OCI-M1 (cell line): ENCODE data around the gene CBY1.

Experiments used
- DNase-seq: peaks from one replicate; lab custom pipeline; 2025; lab: John Stamatoyannopoulos, UW

Gene CBY1

GRCh38 chr22:38649841-38650522 is 6.5 kb upstream of the CBY1 start:
- DNase-seq: no peak

- DNase-seq: no peak
Observed at GRCh38 chr22:38652859-38653258, 3.6 kb upstream of the CBY1 start.

- DNase-seq: no peak
Observed at GRCh38 chr22:38653741-38654140, 2.7 kb upstream of the CBY1 start.

GRCh38 chr22:38655519-38656255 is 751 bp upstream of the CBY1 start:
- DNase-seq: peak; percentile 39

GRCh38 chr22:38657045-38657909 is 839 bp downstream of the CBY1 start:
- DNase-seq: peak; percentile 42

GRCh38 chr22:38674888-38675287 is 18.4 kb downstream of the CBY1 start:
- DNase-seq: no peak

GRCh38 chr22:38675833-38676232 is 19.4 kb downstream of the CBY1 start:
- no peak for DNase-seq

- peak; percentile 93 for DNase-seq
Observed at GRCh38 chr22:38681582-38682335, 25.3 kb downstream of the CBY1 start, which contains the start of gene TOMM22. TOMM22 (plus strand) TSS chr22:38681957; CDS start chr22:38681979, 22 bp downstream.

GRCh38 chr22:38684895-38685294 is 28.5 kb downstream of the CBY1 start:
- no peak for DNase-seq

GRCh38 chr22:38685761-38686160 is 29.3 kb downstream of the CBY1 start:
- no peak for DNase-seq

- no peak for DNase-seq
Observed at GRCh38 chr22:38689651-38690050, 33.2 kb downstream of the CBY1 start.

GRCh38 chr22:38694049-38694448 is 37.6 kb downstream of the CBY1 start:
- DNase-seq: no peak

- DNase-seq: no peak
Observed at GRCh38 chr22:38694940-38695339, 38.5 kb downstream of the CBY1 start.

GRCh38 chr22:38696606-38697424 is 40.4 kb downstream of the CBY1 start:
- peak; percentile 70 for DNase-seq

- DNase-seq: peak; percentile 51
Observed at GRCh38 chr22:38697425-38698089, 41.1 kb downstream of the CBY1 start.

- no peak for DNase-seq
Observed at GRCh38 chr22:38698407-38699094, 42.1 kb downstream of the CBY1 start.

- peak; percentile 26 for DNase-seq
Observed at GRCh38 chr22:38699143-38699542, 42.7 kb downstream of the CBY1 start.

GRCh38 chr22:38699784-38700183 is 43.3 kb downstream of the CBY1 start:
- DNase-seq: peak; percentile 46

GRCh38 chr22:38700270-38700788 is 43.9 kb downstream of the CBY1 start:
- DNase-seq: no peak
